Measurements from ENCODE around the gene MROH2A.

Gene MROH2A

GRCh38 chr2:233772153-233772552 lies 6.0 kb upstream of the MROH2A start:
- TF ChIP-seq POLR2A (IDR thresholded peaks at IDR 0.05; ENCODE audit: low read depth, low read length) (no peak), POLR2AphosphoS5 (IDR thresholded peaks at IDR 0.05; ENCODE audit: low read depth, low read length) (no peak), TAF1 (IDR thresholded peaks at IDR 0.05; ENCODE audit: borderline replicate concordance, low read depth, low read length) (no peak)
- DNase-seq (ENCODE audit: insufficient read length), result no peak
- FAIRE-seq, result no peak

- TF ChIP-seq TAF1 (IDR thresholded peaks at IDR 0.05; ENCODE audit: borderline replicate concordance, low read depth, low read length), result no peak
- no peak for TF ChIP-seq POLR2A (IDR thresholded peaks at IDR 0.05; ENCODE audit: low read depth, low read length)
- TF ChIP-seq POLR2AphosphoS5 (IDR thresholded peaks at IDR 0.05; ENCODE audit: low read depth, low read length), result no peak
- DNase-seq (ENCODE audit: insufficient read length), result no peak
- no peak for FAIRE-seq
Measured at GRCh38 chr2:233772583-233772982, 5.5 kb upstream of the MROH2A start.

- no peak for DNase-seq (ENCODE audit: insufficient read length)
- FAIRE-seq, result no peak
- no peak for TF ChIP-seq POLR2AphosphoS5 (IDR thresholded peaks at IDR 0.05; ENCODE audit: low read depth, low read length)
- no peak for TF ChIP-seq POLR2A (IDR thresholded peaks at IDR 0.05; ENCODE audit: low read depth, low read length)
- TF ChIP-seq TAF1 (IDR thresholded peaks at IDR 0.05; ENCODE audit: borderline replicate concordance, low read depth, low read length), result no peak
Measured at GRCh38 chr2:233773854-233774253, 4.3 kb upstream of the MROH2A start.

- DNase-seq (ENCODE audit: insufficient read length) (no peak), FAIRE-seq (no peak)
- TF ChIP-seq POLR2AphosphoS5 (IDR thresholded peaks at IDR 0.05; ENCODE audit: low read depth, low read length), result no peak
- no peak for TF ChIP-seq POLR2A (IDR thresholded peaks at IDR 0.05; ENCODE audit: low read depth, low read length)
- no peak for TF ChIP-seq TAF1 (IDR thresholded peaks at IDR 0.05; ENCODE audit: borderline replicate concordance, low read depth, low read length)
Measured at GRCh38 chr2:233775414-233775813, 2.7 kb upstream of the MROH2A start.

GRCh38 chr2:233779722-233780121 lies 1.6 kb downstream of the MROH2A start:
- FAIRE-seq (no peak), DNase-seq (ENCODE audit: insufficient read length) (no peak)
- no peak for TF ChIP-seq TAF1 (IDR thresholded peaks at IDR 0.05; ENCODE audit: borderline replicate concordance, low read depth, low read length)
- TF ChIP-seq POLR2A (IDR thresholded peaks at IDR 0.05; ENCODE audit: low read depth, low read length), result no peak

GRCh38 chr2:233780771-233781170 lies 2.6 kb downstream of the MROH2A start:
- no peak for TF ChIP-seq POLR2A (IDR thresholded peaks at IDR 0.05; ENCODE audit: low read depth, low read length)
- no peak for TF ChIP-seq POLR2AphosphoS5 (IDR thresholded peaks at IDR 0.05; ENCODE audit: low read depth, low read length)
- no peak for TF ChIP-seq TAF1 (IDR thresholded peaks at IDR 0.05; ENCODE audit: borderline replicate concordance, low read depth, low read length)
- FAIRE-seq, result no peak
- no peak for DNase-seq (ENCODE audit: insufficient read length)

GRCh38 chr2:233789554-233789953 lies 11.4 kb downstream of the MROH2A start:
- no peak for FAIRE-seq
- no peak for TF ChIP-seq POLR2AphosphoS5 (IDR thresholded peaks at IDR 0.05; ENCODE audit: low read depth, low read length)
- TF ChIP-seq TAF1 (IDR thresholded peaks at IDR 0.05; ENCODE audit: borderline replicate concordance, low read depth, low read length), result no peak
- no peak for DNase-seq (ENCODE audit: insufficient read length)

GRCh38 chr2:233791151-233791882 lies 13.2 kb downstream of the MROH2A start:
- no peak for DNase-seq (ENCODE audit: insufficient read length)
- TF ChIP-seq POLR2A (IDR thresholded peaks at IDR 0.05; ENCODE audit: low read depth, low read length), result no peak
- no peak for TF ChIP-seq TAF1 (IDR thresholded peaks at IDR 0.05; ENCODE audit: borderline replicate concordance, low read depth, low read length)
- TF ChIP-seq POLR2AphosphoS5 (IDR thresholded peaks at IDR 0.05; ENCODE audit: low read depth, low read length), result no peak
- no peak for FAIRE-seq

GRCh38 chr2:233791883-233792329 lies 13.8 kb downstream of the MROH2A start:
- TF ChIP-seq TAF1 (IDR thresholded peaks at IDR 0.05; ENCODE audit: borderline replicate concordance, low read depth, low read length) (no peak), POLR2AphosphoS5 (IDR thresholded peaks at IDR 0.05; ENCODE audit: low read depth, low read length) (no peak), POLR2A (IDR thresholded peaks at IDR 0.05; ENCODE audit: low read depth, low read length) (no peak)
- DNase-seq (ENCODE audit: insufficient read length) (no peak), FAIRE-seq (no peak)

- no peak for FAIRE-seq
- DNase-seq (ENCODE audit: insufficient read length), result no peak
- TF ChIP-seq TAF1 (IDR thresholded peaks at IDR 0.05; ENCODE audit: borderline replicate concordance, low read depth, low read length) (no peak), POLR2A (IDR thresholded peaks at IDR 0.05; ENCODE audit: low read depth, low read length) (no peak), POLR2AphosphoS5 (IDR thresholded peaks at IDR 0.05; ENCODE audit: low read depth, low read length) (no peak)
Measured at GRCh38 chr2:233792720-233793119, 14.6 kb downstream of the MROH2A start.

- TF ChIP-seq TAF1 (IDR thresholded peaks at IDR 0.05; ENCODE audit: borderline replicate concordance, low read depth, low read length) (no peak), POLR2AphosphoS5 (IDR thresholded peaks at IDR 0.05; ENCODE audit: low read depth, low read length) (no peak), POLR2A (IDR thresholded peaks at IDR 0.05; ENCODE audit: low read depth, low read length) (no peak)
- FAIRE-seq (no peak), DNase-seq (ENCODE audit: insufficient read length) (no peak)
Measured at GRCh38 chr2:233793465-233794127, 15.5 kb downstream of the MROH2A start.

- no peak for FAIRE-seq
- TF ChIP-seq TAF1 (IDR thresholded peaks at IDR 0.05; ENCODE audit: borderline replicate concordance, low read depth, low read length) (no peak), POLR2AphosphoS5 (IDR thresholded peaks at IDR 0.05; ENCODE audit: low read depth, low read length) (no peak), POLR2A (IDR thresholded peaks at IDR 0.05; ENCODE audit: low read depth, low read length) (no peak)
- no peak for DNase-seq (ENCODE audit: insufficient read length)
Measured at GRCh38 chr2:233794128-233794658, 16.1 kb downstream of the MROH2A start.
